OCI-LY1 (cell line): ENCODE results near the gene IKZF1.

Experiments
- H2AFZ ChIP-seq: fragments of 200-600 bp; sonication (generic), shearing (Covaris generic); 2 replicates; pipeline ENCODE4 v1.6.0; 2014; ENCODE audit warnings: antibody characterized with exemption, mild to moderate bottlenecking, low read length
- H3F3A ChIP-seq: fragments of 200-600 bp; sonication (generic), shearing (Covaris generic); 2 replicates; pipeline ENCODE4 v1.6.0; 2014; ENCODE audit warnings: mild to moderate bottlenecking, antibody characterized with exemption, low read length, moderate library complexity; ENCODE audit not compliant: insufficient read depth
- H3K27ac ChIP-seq: fragments of 200-600 bp; sonication (generic); 2 replicates; pipeline ENCODE4 v1.5.1; 2014; ENCODE audit warnings: low read length, mixed run types, mild to moderate bottlenecking, low read depth; ENCODE audit not compliant: poor library complexity, severe bottlenecking
- H3K27me3 ChIP-seq: fragments of 200-600 bp; sonication (generic); 2 replicates; pipeline ENCODE4 v1.6.0; 2014; ENCODE audit warnings: antibody characterized with exemption, mild to moderate bottlenecking, low read length, moderate library complexity; ENCODE audit not compliant: insufficient read depth
- H3K36me3 ChIP-seq: fragments of 200-600 bp; sonication (generic); 2 replicates; pipeline ENCODE4 v1.6.1; 2014; ENCODE audit warnings: mild to moderate bottlenecking, antibody characterized with exemption, low read length, moderate library complexity, mixed read lengths; ENCODE audit not compliant: insufficient read depth
- H3K4me1 ChIP-seq: fragments of 200-600 bp; sonication (generic); 2 replicates; pipeline ENCODE4 v1.5.1; 2014; ENCODE audit warnings: mild to moderate bottlenecking, low read length, moderate library complexity; ENCODE audit not compliant: insufficient read depth, severe bottlenecking
- H3K4me2 ChIP-seq: fragments of 200-600 bp; sonication (generic), shearing (Covaris generic); 2 replicates; pipeline ENCODE4 v1.6.1; 2014; ENCODE audit warnings: low read length
- H3K4me3 ChIP-seq: fragments of 200-600 bp; sonication (generic); 2 replicates; pipeline ENCODE4 v1.5.1; 2014; ENCODE audit warnings: low read length, low read depth, mild to moderate bottlenecking, mixed read lengths; ENCODE audit not compliant: poor library complexity, severe bottlenecking
- H3K79me2 ChIP-seq: fragments of 200-600 bp; shearing (Covaris generic); 2 replicates; pipeline ENCODE4 v1.6.1; 2016; ENCODE audit warnings: mixed run types, low read length, mixed read lengths; ENCODE audit not compliant: insufficient read depth
- H3K9ac ChIP-seq: fragments of 200-600 bp; sonication (generic), shearing (Covaris generic); 2 replicates; pipeline ENCODE4 v1.6.1; 2014; ENCODE audit warnings: mild to moderate bottlenecking, low read length, mixed read lengths
- H3K9me2 ChIP-seq: fragments of 200-600 bp; sonication (generic), shearing (Covaris generic); 2 replicates; pipeline ENCODE4 v1.6.1; 2014; ENCODE audit warnings: low read depth, mild to moderate bottlenecking, low read length, mixed read lengths
- H3K9me3 ChIP-seq: fragments of 200-600 bp; shearing (Covaris generic); 2 replicates; pipeline ENCODE4 v1.6.1; 2014; ENCODE audit warnings: low read length, mixed read lengths
- H4K20me1 ChIP-seq: fragments of 200-600 bp; sonication (generic), shearing (Covaris generic); 2 replicates; pipeline ENCODE4 v1.6.0; 2016; ENCODE audit warnings: mild to moderate bottlenecking, low read length; ENCODE audit not compliant: insufficient read depth
- CTCF ChIP-seq: fragments of 200-600 bp; sonication (generic), shearing (Covaris generic); IDR thresholded peaks from 2 replicates; pipeline ENCODE4 v1.5.1; 2017; ENCODE audit warnings: mild to moderate bottlenecking, antibody characterized with exemption, low read length, moderate library complexity, mixed read lengths
- EZH2 ChIP-seq: fragments of 200-600 bp; sonication (generic), shearing (Covaris generic); IDR thresholded peaks from 2 replicates; pipeline ENCODE4 v1.8.0; 2017; ENCODE audit warnings: borderline replicate concordance, mixed run types, mild to moderate bottlenecking, antibody characterized with exemption, low read length, moderate library complexity, mixed read lengths

Gene IKZF1

GRCh38 chr7:50304129-50304910 lies at the start of gene IKZF1:
IKZF1 (plus strand) TSS chr7:50304716; CDS start chr7:50319062, 14,346 bp downstream.
- H3K9me3 ChIP-seq: no peaks in the 10 kb centered on the region
- no peaks in the 10 kb centered on the region for H3K9me2 ChIP-seq
- H3K27ac ChIP-seq: peak within 1 kb of the TSS; percentile 93
- H3K36me3 ChIP-seq: peaks cover 8% of the 10 kb centered on the region; the same call in 1 of the 2 replicates
- peak within 1 kb of the TSS; percentile 74 for H3K4me3 ChIP-seq
- no peak within 1 kb of the TSS for H2AFZ ChIP-seq
- no peaks in the 10 kb centered on the region for H4K20me1 ChIP-seq
- peak within 1 kb of the TSS; percentile 97 for H3K9ac ChIP-seq
- peak within 1 kb of the TSS; percentile 81 for H3K4me2 ChIP-seq
- peaks cover 11% of the 10 kb centered on the region; the same call in 1 of the 2 replicates for H3K27me3 ChIP-seq
- H3F3A ChIP-seq: peaks cover 6% of the 10 kb centered on the region; the same call in 1 of the 2 replicates
- TF ChIP-seq EZH2 (no peak), CTCF (no peak)
- peaks cover 38% of the 10 kb centered on the region for H3K4me1 ChIP-seq
- peaks cover 43% of the 10 kb centered on the region for H3K79me2 ChIP-seq

- Histone ChIP-seq H3K27me3 (no peaks in the 10 kb centered on the region), H3K9me2 (no peaks in the 10 kb centered on the region), H3K79me2 (no peaks in the 10 kb centered on the region), H3K4me1 (peaks cover 36% of the 10 kb centered on the region), H3F3A (no peaks in the 10 kb centered on the region), H3K4me2 (no peak overlapping the region), H3K9ac (no peak overlapping the region), H3K9me3 (peaks cover 4% of the 10 kb centered on the region; the same call in 1 of the 2 replicates), H3K4me3 (no peak overlapping the region), H3K36me3 (no peaks in the 10 kb centered on the region), H4K20me1 (no peaks in the 10 kb centered on the region), H3K27ac (no peak overlapping the region), H2AFZ (no peak overlapping the region)
- no peak for TF ChIP-seq CTCF
- no peak for TF ChIP-seq EZH2
Measured at GRCh38 chr7:50261593-50261992, 42.9 kb upstream of the IKZF1 start.

- no peaks in the 10 kb centered on the region for H4K20me1 ChIP-seq
- H3K79me2 ChIP-seq: no peaks in the 10 kb centered on the region
- no peak overlapping the region for H3K27ac ChIP-seq
- no peak overlapping the region for H3K4me2 ChIP-seq
- H3F3A ChIP-seq: no peaks in the 10 kb centered on the region
- H3K9ac ChIP-seq: no peak overlapping the region
- H3K4me3 ChIP-seq: no peak overlapping the region
- H3K27me3 ChIP-seq: no peaks in the 10 kb centered on the region
- H3K9me3 ChIP-seq: peaks cover under 1% of the 10 kb centered on the region; the same call in 1 of the 2 replicates
- H2AFZ ChIP-seq: peak overlapping the region; percentile 63; the same call in 1 of the 2 replicates
- no peaks in the 10 kb centered on the region for H3K9me2 ChIP-seq
- TF ChIP-seq CTCF: no peak
- TF ChIP-seq EZH2: no peak
- H3K36me3 ChIP-seq: no peaks in the 10 kb centered on the region
- H3K4me1 ChIP-seq: peaks cover 45% of the 10 kb centered on the region
Measured at GRCh38 chr7:50262446-50262845, 42.1 kb upstream of the IKZF1 start.
